ENCODE measurements around the gene EFCAB6.

The EFCAB6 gene

GRCh38 chr22:43488937-43489336 is 323.2 kb downstream of the EFCAB6 start:
- TF ChIP-seq GATA1 (IDR thresholded peaks at IDR 0.05; ENCODE audit: low read depth, low read length) (no peak), POLR2A (IDR thresholded peaks at IDR 0.05; ENCODE audit: low read length) (no peak)
- no peak for DNase-seq

GRCh38 chr22:43488031-43488866 is 323.9 kb downstream of the EFCAB6 start:
- no peak for DNase-seq
- TF ChIP-seq GATA1 (IDR thresholded peaks at IDR 0.05; ENCODE audit: low read depth, low read length) (no peak), POLR2A (IDR thresholded peaks at IDR 0.05; ENCODE audit: low read length) (no peak)

GRCh38 chr22:43487311-43488030 is 324.6 kb downstream of the EFCAB6 start:
- TF ChIP-seq GATA1 (IDR thresholded peaks at IDR 0.05; ENCODE audit: low read depth, low read length) = no peak
- TF ChIP-seq POLR2A (IDR thresholded peaks at IDR 0.05; ENCODE audit: low read length) = no peak
- no peak for DNase-seq

- TF ChIP-seq GATA1 (IDR thresholded peaks at IDR 0.05; ENCODE audit: low read depth, low read length) (no peak), POLR2A (IDR thresholded peaks at IDR 0.05; ENCODE audit: low read length) (no peak)
- DNase-seq = no peak
Observed at GRCh38 chr22:43485502-43486089, 326.5 kb downstream of the EFCAB6 start.

- DNase-seq = no peak
Observed at GRCh38 chr22:43484227-43484626, 327.9 kb downstream of the EFCAB6 start.

GRCh38 chr22:43483669-43484068 is 328.4 kb downstream of the EFCAB6 start:
- TF ChIP-seq POLR2A (IDR thresholded peaks at IDR 0.05; ENCODE audit: low read length) (no peak), GATA1 (IDR thresholded peaks at IDR 0.05; ENCODE audit: low read depth, low read length) (no peak)
- DNase-seq = no peak

More at GRCh38 chr22:43484227-43484626, 327.9 kb downstream of the EFCAB6 start:
- TF ChIP-seq POLR2A (IDR thresholded peaks at IDR 0.05; ENCODE audit: low read length) (no peak), GATA1 (IDR thresholded peaks at IDR 0.05; ENCODE audit: low read depth, low read length) (no peak)

GRCh38 chr22:43483266-43483665 is 328.8 kb downstream of the EFCAB6 start:
- no peak for DNase-seq
- TF ChIP-seq POLR2A (IDR thresholded peaks at IDR 0.05; ENCODE audit: low read length) (no peak), GATA1 (IDR thresholded peaks at IDR 0.05; ENCODE audit: low read depth, low read length) (no peak)

GRCh38 chr22:43482318-43482625 is 329.8 kb downstream of the EFCAB6 start:
- no peak for TF ChIP-seq POLR2A (IDR thresholded peaks at IDR 0.05; ENCODE audit: low read length)
- no peak for DNase-seq

- no peak for DNase-seq
- no peak for TF ChIP-seq POLR2A (IDR thresholded peaks at IDR 0.05; ENCODE audit: low read length)
Observed at GRCh38 chr22:43481568-43482317, 330.4 kb downstream of the EFCAB6 start.

GRCh38 chr22:43479962-43480361 is 332.1 kb downstream of the EFCAB6 start:
- DNase-seq = no peak

GRCh38 chr22:43479301-43479950 is 332.7 kb downstream of the EFCAB6 start:
- no peak for TF ChIP-seq POLR2A (IDR thresholded peaks at IDR 0.05; ENCODE audit: low read length)
- TF ChIP-seq GATA1 (IDR thresholded peaks at IDR 0.05; ENCODE audit: low read depth, low read length) = no peak
- DNase-seq = no peak

More at GRCh38 chr22:43479962-43480361, 332.1 kb downstream of the EFCAB6 start:
- no peak for TF ChIP-seq POLR2A (IDR thresholded peaks at IDR 0.05; ENCODE audit: low read length)
- TF ChIP-seq GATA1 (IDR thresholded peaks at IDR 0.05; ENCODE audit: low read depth, low read length) = no peak

All from erythroblast (primary cell).